Activated CD8-positive, alpha-beta T cell treated with anti-CD3 and anti-CD28 coated beads for 36 hours (primary cell): Measurements from ENCODE around the gene TNK2. TPM values are rescaled to one million over a fixed set of nuclear protein-coding genes. Genes with fewer than 3 reads are reported as not detected.

Experiments used
- ATAC-seq: fragments of 200-7000 bp; cut with Tn5 transposase; one replicate; pipeline ENCODE4 v1.10.0; 2021; ENCODE audit warnings: mild to moderate bottlenecking, moderate library complexity
- CTCF ChIA-PET: fragments of 350-600 bp; sonication (Branson Sonifier 250); formaldehyde crosslinking; loops from one replicate; lab custom pipeline; 2021; ENCODE audit warnings: antibody characterized with exemption; lab: Charles Lee
- POLR2A ChIA-PET: fragments of 350-600 bp; sonication (Branson Sonifier 250); formaldehyde crosslinking; loops from one replicate; lab custom pipeline; 2021; ENCODE audit warnings: antibody characterized with exemption; lab: Charles Lee
- DNase-seq: peaks from one replicate; pipeline ENCODE4 v3.0.0-alpha.2; 2020
- H3K27ac Mint-ChIP-seq: one replicate; pipeline ENCODE4 v1.8.0; 2021; ENCODE audit warnings: mild to moderate bottlenecking, mixed read lengths
- H3K27me3 Mint-ChIP-seq: one replicate; pipeline ENCODE4 v1.8.0; 2021; ENCODE audit warnings: mixed read lengths
- H3K36me3 Mint-ChIP-seq: one replicate; pipeline ENCODE4 v1.8.0; 2021; ENCODE audit warnings: low read depth, mixed read lengths
- H3K4me1 Mint-ChIP-seq: one replicate; pipeline ENCODE4 v1.8.0; 2021; ENCODE audit warnings: low read depth, mixed read lengths
- H3K4me3 Mint-ChIP-seq: one replicate; pipeline ENCODE4 v1.8.0; 2021; ENCODE audit warnings: mild to moderate bottlenecking, moderate library complexity, mixed read lengths
- H3K9me3 Mint-ChIP-seq: one replicate; pipeline ENCODE4 v1.8.0; 2021; ENCODE audit warnings: mixed read lengths
- intact Hi-C: fragments of 100-400 bp; cut with micrococcal nuclease; formaldehyde crosslinking; loops from one replicate; pipeline ENCODE4 v1.10.0; 2022
- total RNA-seq, 2 experiments: library from RNA; stranded (reverse); gene quantifications; one replicate each; pipeline ENCODE4 v1.2.3, GENCODE V29; 2021
- TF ChIP-seq, protein P1 (sequence below): fragments of 200-600 bp; IDR thresholded peaks from one replicate; pipeline ENCODE4 v1.8.0; 2022; ENCODE audit warnings: antibody characterized with exemption, mild to moderate bottlenecking

TNK2 gene
- total RNA-seq, 2 experiments from 2014 or later, result 41.9 to 43.0 TPM

DNA sequence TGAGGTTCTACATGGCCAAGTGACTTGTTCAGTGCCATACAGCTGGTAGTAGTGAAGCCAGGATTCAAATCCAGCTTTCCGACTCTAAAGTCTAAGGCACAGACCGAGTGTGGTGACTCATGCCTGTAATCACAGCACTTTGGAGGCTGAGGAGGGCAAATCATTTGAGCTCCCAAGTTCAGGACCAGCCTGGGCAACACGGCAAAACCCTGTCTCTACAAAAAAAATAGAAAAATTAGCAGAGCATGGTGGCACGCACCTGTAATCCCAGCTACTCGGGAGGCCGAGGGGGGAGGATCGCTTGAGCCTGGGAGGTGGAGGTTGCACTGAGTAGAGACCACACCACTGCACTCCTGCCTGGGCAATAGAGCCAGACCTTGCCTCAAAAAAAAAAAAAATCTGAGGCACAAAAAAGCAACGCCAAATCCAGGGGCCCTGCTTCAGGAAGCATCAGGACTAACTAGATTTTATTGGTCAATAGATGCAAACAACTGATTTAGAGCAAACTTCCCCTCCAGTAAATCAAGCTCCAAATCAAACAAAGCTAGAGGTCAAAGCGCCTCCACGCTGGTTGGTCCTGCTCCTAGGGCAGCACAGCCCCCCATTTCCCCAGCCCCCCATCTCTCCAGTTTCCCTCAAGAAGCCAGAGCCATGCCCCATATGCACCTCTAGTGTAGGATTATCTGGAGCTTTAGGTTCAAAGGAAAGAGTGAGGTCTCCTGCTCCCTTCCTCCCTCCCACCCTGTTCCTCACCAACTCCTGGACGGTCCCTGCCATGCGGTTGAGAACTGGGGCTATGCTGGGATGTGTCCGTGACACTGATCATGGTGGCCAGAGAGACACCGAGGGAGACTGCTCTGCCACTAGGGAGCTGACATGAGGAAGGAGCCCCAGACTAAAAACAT, 2.9 kb upstream of the TNK2 start:
- H3K27ac Mint-ChIP-seq, result no peak overlapping the region
- no peaks in the 10 kb centered on the region for H3K9me3 Mint-ChIP-seq
- H3K36me3 Mint-ChIP-seq, result no peaks in the 10 kb centered on the region
- no peak for DNase-seq
- H3K4me3 Mint-ChIP-seq, result no peak overlapping the region
- ChIA-PET POLR2A (interaction anchor here (0.6 to 1.6 kb wide), 6 partner anchors 9 to 200 kb away, joined by 3 to 5 read pairs (median 4); no protein-coding TSS in a partner anchor), CTCF (interaction anchor here (0.7 to 7.7 kb wide), 6 partner anchors 11 to 61 kb away, joined by 3 to 155 read pairs (median 7); no protein-coding TSS in a partner anchor)
- no peak for ATAC-seq
- H3K27me3 Mint-ChIP-seq, result no peaks in the 10 kb centered on the region
- TF ChIP-seq, protein P1, sequence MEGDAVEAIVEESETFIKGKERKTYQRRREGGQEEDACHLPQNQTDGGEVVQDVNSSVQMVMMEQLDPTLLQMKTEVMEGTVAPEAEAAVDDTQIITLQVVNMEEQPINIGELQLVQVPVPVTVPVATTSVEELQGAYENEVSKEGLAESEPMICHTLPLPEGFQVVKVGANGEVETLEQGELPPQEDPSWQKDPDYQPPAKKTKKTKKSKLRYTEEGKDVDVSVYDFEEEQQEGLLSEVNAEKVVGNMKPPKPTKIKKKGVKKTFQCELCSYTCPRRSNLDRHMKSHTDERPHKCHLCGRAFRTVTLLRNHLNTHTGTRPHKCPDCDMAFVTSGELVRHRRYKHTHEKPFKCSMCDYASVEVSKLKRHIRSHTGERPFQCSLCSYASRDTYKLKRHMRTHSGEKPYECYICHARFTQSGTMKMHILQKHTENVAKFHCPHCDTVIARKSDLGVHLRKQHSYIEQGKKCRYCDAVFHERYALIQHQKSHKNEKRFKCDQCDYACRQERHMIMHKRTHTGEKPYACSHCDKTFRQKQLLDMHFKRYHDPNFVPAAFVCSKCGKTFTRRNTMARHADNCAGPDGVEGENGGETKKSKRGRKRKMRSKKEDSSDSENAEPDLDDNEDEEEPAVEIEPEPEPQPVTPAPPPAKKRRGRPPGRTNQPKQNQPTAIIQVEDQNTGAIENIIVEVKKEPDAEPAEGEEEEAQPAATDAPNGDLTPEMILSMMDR, result no peak
- H3K4me1 Mint-ChIP-seq, result peaks cover 33% of the 10 kb centered on the region
- intact Hi-C loops, result no loop called here

DNA sequence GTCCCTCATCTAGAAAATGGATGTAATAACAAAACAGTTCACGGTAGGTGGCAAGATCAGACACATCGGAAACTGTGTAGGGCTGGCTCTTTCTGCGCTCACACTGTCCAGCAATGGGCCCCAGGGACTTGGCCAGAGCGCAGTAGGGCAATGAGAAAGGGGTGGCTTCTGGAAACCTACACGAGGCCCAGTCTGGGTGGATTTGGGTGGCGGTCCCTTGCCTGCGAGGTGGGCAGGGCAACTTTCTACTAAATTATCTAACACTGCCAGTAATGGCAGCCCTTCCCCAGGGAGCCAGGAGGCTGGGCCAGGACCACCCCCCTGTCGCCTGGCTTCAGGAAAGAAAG, 2.1 kb upstream of the TNK2 start:
- DNase-seq (no peak), ATAC-seq (no peak)
- POLR2A ChIA-PET, result interaction anchor here (4.0 kb wide), 1 partner anchor 14 kb away, joined by 77 read pairs; no protein-coding TSS in a partner anchor
- CTCF ChIA-PET, result interaction anchor here (4.6 to 7.7 kb wide), 3 partner anchors 16 to 51 kb away, joined by 89 to 155 read pairs (median 119); no protein-coding TSS in a partner anchor
- H3K4me3 Mint-ChIP-seq, result peak overlapping the region; percentile 69
- H3K9me3 Mint-ChIP-seq, result no peaks in the 10 kb centered on the region
- peak overlapping the region; percentile 34 for H3K27ac Mint-ChIP-seq
- intact Hi-C loops, result no loop called here
- H3K36me3 Mint-ChIP-seq, result peaks cover 3% of the 10 kb centered on the region
- peaks cover 41% of the 10 kb centered on the region for H3K4me1 Mint-ChIP-seq
- TF ChIP-seq, protein P1, result no peak
- H3K27me3 Mint-ChIP-seq, result no peaks in the 10 kb centered on the region

DNA sequence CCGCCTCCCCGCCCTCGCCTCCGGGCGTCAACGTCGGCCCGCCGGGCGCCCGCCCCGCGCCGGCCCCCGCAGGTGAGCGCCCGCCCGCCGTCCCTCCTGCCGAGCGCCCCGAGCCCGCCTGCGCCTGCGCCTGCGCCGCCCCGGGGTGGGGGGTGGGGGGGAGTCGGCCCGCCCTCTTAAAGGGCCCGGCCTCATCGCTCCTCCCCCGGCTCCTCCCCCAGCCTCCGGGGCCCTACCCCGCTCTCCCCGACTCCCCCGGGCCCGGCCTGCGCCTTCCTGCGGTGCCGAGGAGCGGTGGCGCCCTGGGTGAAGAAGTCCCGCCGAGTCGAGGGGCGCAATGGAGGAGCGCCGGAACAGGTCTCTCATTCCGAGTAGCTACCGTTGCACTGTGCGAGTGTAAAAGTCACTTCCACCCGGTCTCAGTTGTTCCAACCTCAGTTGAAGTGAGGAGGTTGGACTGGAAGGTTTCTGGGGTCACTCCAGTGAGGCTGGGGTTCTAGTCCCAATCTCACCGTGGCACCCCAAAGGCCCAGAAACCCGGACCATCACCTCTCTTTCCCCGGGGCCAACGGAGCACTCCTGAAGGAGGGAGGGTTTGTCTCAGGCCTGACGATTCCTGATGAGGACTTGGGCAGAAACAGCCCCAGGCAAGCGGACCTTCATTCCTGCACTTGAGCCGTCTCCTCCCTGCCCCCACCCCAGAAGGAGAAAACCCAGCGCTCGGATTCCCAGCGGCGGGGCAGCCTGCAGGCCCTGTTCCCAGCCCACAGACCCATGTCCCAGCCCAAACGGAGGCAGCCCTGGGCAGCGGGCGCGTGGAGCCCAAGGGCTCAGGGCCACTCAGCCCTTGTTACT, 1.5 kb upstream of the TNK2 start:
- ATAC-seq (peak; percentile 72), DNase-seq (peak; percentile 88)
- ChIA-PET POLR2A (interaction anchor here (4.0 kb wide), 1 partner anchor 13 kb away, joined by 77 read pairs; no protein-coding TSS in a partner anchor), CTCF (interaction anchor here (4.6 kb wide), 1 partner anchor 15 kb away, joined by 89 read pairs; no protein-coding TSS in a partner anchor)
- TF ChIP-seq, protein P1, result no peak
- peak overlapping the region; percentile 69 for H3K4me3 Mint-ChIP-seq
- H3K9me3 Mint-ChIP-seq, result no peaks in the 10 kb centered on the region
- peak overlapping the region; percentile 75 for H3K27ac Mint-ChIP-seq
- H3K4me1 Mint-ChIP-seq, result peaks cover 45% of the 10 kb centered on the region
- H3K27me3 Mint-ChIP-seq, result no peaks in the 10 kb centered on the region
- peaks cover 6% of the 10 kb centered on the region for H3K36me3 Mint-ChIP-seq
- intact Hi-C loops, result no loop called here

DNA sequence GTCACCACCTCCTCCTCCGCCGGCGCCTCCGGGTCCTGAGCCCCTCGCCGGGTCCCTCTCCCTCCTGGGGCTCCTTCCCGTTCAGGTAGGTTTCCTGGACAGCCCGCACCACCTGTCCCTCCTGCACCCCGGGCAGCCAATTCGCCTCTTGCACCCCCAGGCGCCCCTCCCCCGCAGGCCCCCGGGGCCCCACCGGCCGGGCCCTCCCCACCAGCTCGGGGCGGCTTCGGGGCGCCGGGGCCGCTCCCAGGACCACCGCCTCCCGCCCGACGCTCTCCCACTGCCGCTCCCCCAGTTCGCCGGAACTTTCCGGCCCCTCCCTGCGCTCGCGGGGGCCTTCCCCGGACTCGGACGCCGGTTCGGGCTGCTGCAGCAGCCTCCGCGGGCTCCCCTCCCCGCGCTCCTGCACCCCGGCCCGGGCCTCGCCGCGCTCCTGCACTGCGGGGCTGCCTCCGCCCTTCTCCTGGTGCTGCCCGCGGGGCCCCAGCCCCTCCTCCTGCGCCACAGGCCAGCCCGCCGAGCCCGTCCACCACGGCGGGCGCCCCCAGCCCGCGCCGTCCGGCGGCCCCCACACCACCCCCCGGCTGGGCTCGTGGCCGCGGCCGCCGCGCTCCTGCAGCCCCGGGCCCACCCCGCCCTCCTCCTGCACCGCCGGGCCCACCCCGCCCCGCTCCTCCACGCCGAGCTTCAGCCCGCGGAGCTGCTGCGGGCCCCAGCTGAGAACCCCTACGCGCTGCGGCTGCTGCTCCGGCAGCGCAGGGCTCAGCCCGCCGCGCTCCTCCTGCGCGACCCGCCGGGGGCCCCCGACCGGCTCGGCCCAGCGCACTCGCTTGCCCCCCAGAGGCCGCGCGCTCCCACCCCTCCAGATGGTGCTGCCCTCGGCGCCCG, 587 bp upstream of the TNK2 start:
- Mint-ChIP-seq H3K27ac (peak overlapping the region; percentile 99), H3K4me1 (peaks cover 45% of the 10 kb centered on the region), H3K9me3 (no peaks in the 10 kb centered on the region), H3K4me3 (peak overlapping the region; percentile 82), H3K27me3 (no peaks in the 10 kb centered on the region), H3K36me3 (peaks cover 8% of the 10 kb centered on the region)
- DNase-seq (peak; percentile 34), ATAC-seq (peak; percentile 37)
- TF ChIP-seq, protein P1, result no peak
- intact Hi-C loops, result no loop called here
- POLR2A ChIA-PET, result interaction anchor here (0.9 to 4.0 kb wide), 4 partner anchors 12 to 370 kb away, joined by 3 to 77 read pairs (median 4); no protein-coding TSS in a partner anchor
- CTCF ChIA-PET, result interaction anchor here (4.6 kb wide), 1 partner anchor 14 kb away, joined by 89 read pairs; no protein-coding TSS in a partner anchor
